Lower lobe of right lung (tissue), 2 donors: ENCODE results near the gene NIN. TPM values are rescaled to one million over a fixed set of nuclear protein-coding genes. Genes with fewer than 3 reads are reported as not detected.

Source experiments
- ATAC-seq, 2 donors: fragments of 200-7000 bp; cut with Tn5 transposase; one replicate each; pipeline ENCODE4 v1.9.1; 2020 to 2022; ENCODE audit warnings: mild to moderate bottlenecking in 2 of 2, moderate library complexity in 2 of 2
- DNase-seq: peaks from one replicate; pipeline ENCODE4 v3.0.0-alpha.2; 2020
- H3K27ac ChIP-seq: fragments of 200-600 bp; one replicate; pipeline ENCODE4 v1.8.0; 2022
- H3K27me3 ChIP-seq: fragments of 200-600 bp; one replicate; pipeline ENCODE4 v1.8.0; 2022; ENCODE audit warnings: low read depth
- H3K36me3 ChIP-seq: fragments of 200-600 bp; one replicate; pipeline ENCODE4 v1.8.0; 2022; ENCODE audit warnings: mild to moderate bottlenecking
- H3K4me1 ChIP-seq: fragments of 200-600 bp; one replicate; pipeline ENCODE4 v1.8.0; 2022
- H3K4me3 ChIP-seq: fragments of 200-600 bp; one replicate; pipeline ENCODE4 v1.8.0; 2022; ENCODE audit warnings: mild to moderate bottlenecking
- H3K9me3 ChIP-seq: fragments of 200-600 bp; one replicate; pipeline ENCODE4 v1.8.0; 2022
- intact Hi-C: fragments of 100-400 bp; cut with DNase I; formaldehyde crosslinking; loops from one replicate; pipeline ENCODE4 v1.11.0; 2022
- total RNA-seq: library from RNA; stranded (reverse); fragmentation: NEBNext Ultra II Directional; extraction: Animal tissue kit (Norgen Biotek cat#: 25700); gene quantifications from one replicate; pipeline ENCODE4 v1.2.1, GENCODE V29; 2021
- TF ChIP-seq, protein P1 (sequence below): fragments of 200-600 bp; IDR thresholded peaks from one replicate; pipeline ENCODE4 v1.8.0; 2022; ENCODE audit warnings: antibody characterized with exemption, mild to moderate bottlenecking
- donor health status: DM: no; HTN: yes; CAD: no; lungs with severe emphysema.

NIN gene
- total RNA-seq, 1 donor from 2014 or later = 45.9 TPM

GRCh38 chr14:50853891-50854290 lies 22.9 kb upstream of the NIN start:
- no peak overlapping the region for H3K27ac ChIP-seq
- intact Hi-C loops = no loop called here
- no peaks in the 10 kb centered on the region for H3K4me1 ChIP-seq
- TF ChIP-seq, protein P1, sequence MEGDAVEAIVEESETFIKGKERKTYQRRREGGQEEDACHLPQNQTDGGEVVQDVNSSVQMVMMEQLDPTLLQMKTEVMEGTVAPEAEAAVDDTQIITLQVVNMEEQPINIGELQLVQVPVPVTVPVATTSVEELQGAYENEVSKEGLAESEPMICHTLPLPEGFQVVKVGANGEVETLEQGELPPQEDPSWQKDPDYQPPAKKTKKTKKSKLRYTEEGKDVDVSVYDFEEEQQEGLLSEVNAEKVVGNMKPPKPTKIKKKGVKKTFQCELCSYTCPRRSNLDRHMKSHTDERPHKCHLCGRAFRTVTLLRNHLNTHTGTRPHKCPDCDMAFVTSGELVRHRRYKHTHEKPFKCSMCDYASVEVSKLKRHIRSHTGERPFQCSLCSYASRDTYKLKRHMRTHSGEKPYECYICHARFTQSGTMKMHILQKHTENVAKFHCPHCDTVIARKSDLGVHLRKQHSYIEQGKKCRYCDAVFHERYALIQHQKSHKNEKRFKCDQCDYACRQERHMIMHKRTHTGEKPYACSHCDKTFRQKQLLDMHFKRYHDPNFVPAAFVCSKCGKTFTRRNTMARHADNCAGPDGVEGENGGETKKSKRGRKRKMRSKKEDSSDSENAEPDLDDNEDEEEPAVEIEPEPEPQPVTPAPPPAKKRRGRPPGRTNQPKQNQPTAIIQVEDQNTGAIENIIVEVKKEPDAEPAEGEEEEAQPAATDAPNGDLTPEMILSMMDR = no peak
- H3K27me3 ChIP-seq = no peaks in the 10 kb centered on the region
- no peak overlapping the region for H3K4me3 ChIP-seq
- DNase-seq (no peak), ATAC-seq (no peak)
- no peaks in the 10 kb centered on the region for H3K36me3 ChIP-seq
- H3K9me3 ChIP-seq = no peaks in the 10 kb centered on the region

DNA sequence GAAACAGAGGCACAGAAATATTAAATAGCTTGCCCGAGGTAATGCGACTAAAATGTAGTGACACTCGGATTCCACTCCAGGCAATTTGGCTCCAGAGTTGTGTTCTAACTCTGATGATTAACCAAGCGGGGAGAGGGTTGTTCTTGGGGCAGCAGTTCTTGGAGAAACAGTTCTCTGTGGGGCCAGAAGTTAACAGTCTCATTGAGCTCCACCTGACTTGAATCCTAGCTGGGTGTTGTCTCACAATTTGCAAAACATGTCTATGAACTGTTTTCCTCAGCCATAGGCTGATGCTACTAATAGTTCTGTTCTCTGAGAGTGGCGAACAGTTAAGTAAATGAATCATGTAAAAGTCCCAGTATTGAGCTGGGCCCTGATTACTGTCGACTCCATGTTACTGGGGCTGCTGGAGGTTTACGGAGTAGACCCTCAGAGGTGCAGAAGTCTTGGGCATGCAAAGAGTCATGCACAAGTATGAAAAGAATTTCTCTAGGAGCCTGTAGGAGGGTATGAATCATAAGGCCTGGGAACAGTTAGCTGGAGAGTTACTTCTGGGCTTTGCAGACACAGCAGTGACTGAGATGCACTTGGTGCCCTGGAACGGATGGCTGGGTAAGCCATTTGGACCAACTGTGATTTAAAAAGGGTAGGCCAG lies 15.4 kb upstream of the NIN start:
- Histone ChIP-seq H3K4me1 (no peaks in the 10 kb centered on the region), H3K27me3 (peaks cover 5% of the 10 kb centered on the region), H3K36me3 (no peaks in the 10 kb centered on the region), H3K27ac (no peak overlapping the region), H3K4me3 (no peak overlapping the region), H3K9me3 (no peaks in the 10 kb centered on the region)
- no peak for ATAC-seq
- DNase-seq = no peak
- intact Hi-C loops = no loop called here
- TF ChIP-seq, protein P1 = no peak

- Histone ChIP-seq H3K27ac (no peak overlapping the region), H3K4me1 (no peaks in the 10 kb centered on the region), H3K27me3 (peaks cover 5% of the 10 kb centered on the region), H3K9me3 (no peaks in the 10 kb centered on the region), H3K4me3 (no peak overlapping the region), H3K36me3 (no peaks in the 10 kb centered on the region)
- intact Hi-C loops = no loop called here
- DNase-seq (no peak), ATAC-seq (no peak)
- TF ChIP-seq, protein P1 = no peak
These were observed 14.2 kb upstream of the NIN start for GRCh38 chr14:50845166-50845565.

- no peaks in the 10 kb centered on the region for H3K4me1 ChIP-seq
These were observed 13.4 kb upstream of the NIN start for GRCh38 chr14:50844391-50844790.

GRCh38 chr14:50839691-50840090 lies 8.7 kb upstream of the NIN start:
- Histone ChIP-seq H3K4me1 (no peaks in the 10 kb centered on the region), H3K27me3 (no peaks in the 10 kb centered on the region), H3K4me3 (no peak overlapping the region), H3K36me3 (no peaks in the 10 kb centered on the region), H3K27ac (no peak overlapping the region), H3K9me3 (no peaks in the 10 kb centered on the region)
- ATAC-seq = no peak
- intact Hi-C loops = no loop called here
- TF ChIP-seq, protein P1 = no peak
- DNase-seq = no peak

More at GRCh38 chr14:50844391-50844790, 13.4 kb upstream of the NIN start:
- H3K36me3 ChIP-seq = no peaks in the 10 kb centered on the region
- intact Hi-C loops = no loop called here
- H3K9me3 ChIP-seq = no peaks in the 10 kb centered on the region
- H3K27ac ChIP-seq = no peak overlapping the region
- TF ChIP-seq, protein P1 = no peak
- no peak for ATAC-seq
- H3K27me3 ChIP-seq = peaks cover 5% of the 10 kb centered on the region
- DNase-seq = no peak
- H3K4me3 ChIP-seq = no peak overlapping the region
